Fibroblast of the aortic adventitia (primary cell): ENCODE measurements around the gene LCN15. TPM values are rescaled to one million over a fixed set of nuclear protein-coding genes. Genes with fewer than 3 reads are reported as not detected.
"Not testable (repeated sequence)": the region's sequence is repeated elsewhere in the genome, so short reads cannot be mapped to it uniquely, and the experiment has no call there.

Source experiments
- DNase-seq: peaks from one replicate; pipeline ENCODE4 v3.0.0-alpha.2; 2010; ENCODE audit warnings: low read depth
- H3K4me3 ChIP-seq: 2 replicates; pipeline ENCODE4 v1.5.1; 2011; ENCODE audit warnings: low read depth, mild to moderate bottlenecking, control low read depth, low read length, moderate library complexity
- CTCF ChIP-seq: IDR thresholded peaks from 2 replicates; pipeline ENCODE4 v1.5.1; 2011; ENCODE audit warnings: mild to moderate bottlenecking, low read length, control low read depth, inconsistent platforms; ENCODE audit not compliant: insufficient read depth
- total RNA-seq: library from RNA; depleted of rRNA; stranded (reverse); fragments of >200 nt; gene quantifications from 2 replicates; pipeline ENCODE4 v1.2.3, GENCODE V29; 2012; ENCODE audit warnings: low replicate concordance

Gene LCN15
- total RNA-seq, 1 donor: not detected

- no peak for TF ChIP-seq CTCF
- DNase-seq: no peak
- no peak overlapping the region for H3K4me3 ChIP-seq
Measured at GRCh38 chr9:136799079-136799853, 34.9 kb upstream of the LCN15 start.

- no peak overlapping the region for H3K4me3 ChIP-seq
- no peak for DNase-seq
- TF ChIP-seq CTCF: no peak
Measured at GRCh38 chr9:136798708-136799078, 34.4 kb upstream of the LCN15 start.

GRCh38 chr9:136796775-136797347 lies 32.5 kb upstream of the LCN15 start:
- DNase-seq: peak; percentile 72
- not testable (repeated sequence) for H3K4me3 ChIP-seq

GRCh38 chr9:136796238-136796774 lies 32.0 kb upstream of the LCN15 start, which contains the start of gene CCDC183:
Gene CCDC183 (plus strand): TSS chr9:136796338. CDS start chr9:136796398, 60 bp downstream.
- H3K4me3 ChIP-seq: no peak within 1 kb of the TSS
- TF ChIP-seq CTCF: no peak
- DNase-seq: no peak

GRCh38 chr9:136795000-136795348 lies 30.7 kb upstream of the LCN15 start:
- no peak for TF ChIP-seq CTCF
- H3K4me3 ChIP-seq: no peak overlapping the region
- no peak for DNase-seq

- no peak for DNase-seq
- TF ChIP-seq CTCF: no peak
Measured at GRCh38 chr9:136794281-136794999, 30.1 kb upstream of the LCN15 start.

More at GRCh38 chr9:136794281-136794999, 30.1 kb upstream of the LCN15 start:
- H3K4me3 ChIP-seq: no peak overlapping the region
